HEK293 (cell line): Measurements from ENCODE around the gene MBOAT7.
"Not testable (repeated sequence)": the region's sequence is repeated elsewhere in the genome, so short reads cannot be mapped to it uniquely, and the experiment has no call there.

Experiments used
- CTCF ChIA-PET: fragments of 350-600 bp; formaldehyde crosslinking; extraction: SDS; loops from one replicate; lab custom pipeline; 2021; ENCODE audit warnings: antibody characterized with exemption; lab: Yijun Ruan, JAX
- POLR2A ChIA-PET: fragments of 300-600 bp; formaldehyde crosslinking; extraction: SDS; loops from one replicate; lab custom pipeline; 2020; ENCODE audit warnings: antibody characterized with exemption, inconsistent platforms; lab: Yijun Ruan, JAX
- H3K27ac ChIP-seq: fragments of 200-500 bp; sonication (Bioruptor generic); 2 replicates; pipeline ENCODE4 v1.5.1; 2014; ENCODE audit warnings: low read depth, low read length, control low read depth, inconsistent platforms; ENCODE audit errors: extremely low read depth
- H3K36me3 ChIP-seq, 2 experiments: fragments of 200-500 bp in 1 of 2; sonication (Bioruptor generic) in 1 of 2; 1 replicate in 1 of 2; 2 replicates in 1 of 2; pipeline ENCODE4 v1.5.1; 2014 to 2017; ENCODE audit warnings: inconsistent platforms in 2 of 2, low read length in 2 of 2; ENCODE audit not compliant: control insufficient read depth in 2 of 2, insufficient read depth in 1 of 2
- H3K4me1 ChIP-seq: fragments of 200-500 bp; sonication (Bioruptor generic); 2 replicates; pipeline ENCODE4 v1.5.1; 2014; ENCODE audit warnings: mild to moderate bottlenecking, low read length, inconsistent platforms; ENCODE audit not compliant: control insufficient read depth, insufficient read depth
- H3K4me3 ChIP-seq: 2 replicates; pipeline ENCODE4 v1.5.1; 2011; ENCODE audit warnings: low read depth, mild to moderate bottlenecking, control low read depth, low read length, moderate library complexity
- H3K9me3 ChIP-seq: fragments of 200-500 bp; sonication (Bioruptor generic); 2 replicates; pipeline ENCODE4 v1.5.1; 2014; ENCODE audit warnings: low read depth, low read length, inconsistent platforms; ENCODE audit not compliant: control insufficient read depth, insufficient read depth
- GLIS1 ChIP-seq: fragments of 450-650 bp; formaldehyde crosslinking; IDR thresholded peaks from 2 replicates; pipeline ENCODE4 v1.5.1; 2016; ENCODE audit warnings: missing biosample characterization, missing genetic modification characterization
- GLIS2 ChIP-seq: fragments of 450-650 bp; formaldehyde crosslinking; IDR thresholded peaks from 2 replicates; pipeline ENCODE4 v1.5.1; 2016; ENCODE audit warnings: missing biosample characterization, missing genetic modification characterization
- HOXD13 ChIP-seq: sonication (generic); formaldehyde crosslinking; IDR thresholded peaks from 2 replicates; pipeline ENCODE4 v1.8.0; 2022; ENCODE audit warnings: missing genetic modification reagents, borderline replicate concordance
- KLF17 ChIP-seq: fragments of 450-650 bp; formaldehyde crosslinking; IDR thresholded peaks from 2 replicates; pipeline ENCODE4 v1.5.1; 2016; ENCODE audit warnings: missing biosample characterization, missing genetic modification characterization
- MZF1 ChIP-seq: fragments of 450-650 bp; formaldehyde crosslinking; IDR thresholded peaks from 2 replicates; pipeline ENCODE4 v1.5.1; 2017; ENCODE audit warnings: missing biosample characterization, missing genetic modification characterization, borderline replicate concordance
- PRDM10 ChIP-seq: fragments of 450-650 bp; formaldehyde crosslinking; IDR thresholded peaks from 2 replicates; pipeline ENCODE4 v1.5.1; 2016; ENCODE audit warnings: missing biosample characterization, missing genetic modification characterization
- SP3 ChIP-seq: fragments of 450-650 bp; formaldehyde crosslinking; IDR thresholded peaks from 2 replicates; pipeline ENCODE4 v1.5.1; 2016; ENCODE audit warnings: missing biosample characterization, missing genetic modification characterization
- ZBTB17 ChIP-seq: fragments of 450-650 bp; formaldehyde crosslinking; IDR thresholded peaks from 2 replicates; pipeline ENCODE4 v1.5.1; 2016; ENCODE audit warnings: missing biosample characterization, missing genetic modification characterization
- ZBTB44 ChIP-seq: fragments of 450-650 bp; IDR thresholded peaks from 2 replicates; pipeline ENCODE4 v1.5.1; 2018; ENCODE audit warnings: missing biosample characterization, mild to moderate bottlenecking, missing genetic modification characterization
- ZEB2 ChIP-seq: fragments of 450-650 bp; formaldehyde crosslinking; IDR thresholded peaks from 2 replicates; pipeline ENCODE4 v1.5.1; 2016; ENCODE audit warnings: missing biosample characterization, missing genetic modification characterization
- ZFHX2 ChIP-seq: fragments of 450-650 bp; formaldehyde crosslinking; conservative IDR thresholded peaks from 2 replicates; pipeline ENCODE4 v1.5.1; 2016; ENCODE audit warnings: missing biosample characterization, missing genetic modification characterization
- ZIC2 ChIP-seq: fragments of 450-650 bp; formaldehyde crosslinking; IDR thresholded peaks from 2 replicates; pipeline ENCODE4 v1.5.1; 2016; ENCODE audit warnings: missing biosample characterization, missing genetic modification characterization
- ZNF423 ChIP-seq: fragments of 450-650 bp; formaldehyde crosslinking; IDR thresholded peaks from 2 replicates; pipeline ENCODE4 v1.5.1; 2016; ENCODE audit warnings: missing biosample characterization, missing genetic modification characterization
- ZNF529 ChIP-seq: fragments of 450-650 bp; formaldehyde crosslinking; IDR thresholded peaks from 2 replicates; pipeline ENCODE4 v1.5.1; 2017; ENCODE audit warnings: missing genetic modification characterization, missing biosample characterization; ENCODE audit not compliant: insufficient replicate concordance
- ZNF610 ChIP-seq: fragments of 450-650 bp; formaldehyde crosslinking; IDR thresholded peaks from 2 replicates; pipeline ENCODE4 v1.5.1; 2016; ENCODE audit warnings: missing biosample characterization, missing genetic modification characterization, borderline replicate concordance
- ZNF626 ChIP-seq: fragments of 450-650 bp; sonication (Bioruptor Pico); formaldehyde crosslinking; IDR thresholded peaks from 2 replicates; pipeline ENCODE4 v1.5.1; 2018; ENCODE audit warnings: missing biosample characterization, missing genetic modification characterization, inconsistent platforms
- ZNF76 ChIP-seq: fragments of 450-650 bp; formaldehyde crosslinking; IDR thresholded peaks from 2 replicates; pipeline ENCODE4; 2016; ENCODE audit warnings: low read depth, missing biosample characterization, missing genetic modification characterization, borderline replicate concordance
- ZNF768 ChIP-seq: fragments of 450-650 bp; formaldehyde crosslinking; IDR thresholded peaks from 2 replicates; pipeline ENCODE4 v1.5.1; 2018; ENCODE audit warnings: missing biosample characterization, mild to moderate bottlenecking, missing genetic modification characterization
- ZNF792 ChIP-seq: fragments of 450-650 bp; formaldehyde crosslinking; IDR thresholded peaks from 2 replicates; pipeline ENCODE4 v1.5.1; 2016; ENCODE audit warnings: missing biosample characterization, missing genetic modification characterization
- ZXDB ChIP-seq: fragments of 450-650 bp; formaldehyde crosslinking; IDR thresholded peaks from 2 replicates; pipeline ENCODE4 v1.5.1; 2016; ENCODE audit warnings: missing biosample characterization, missing genetic modification characterization

The MBOAT7 gene

GRCh38 chr19:54172471-54173358, 16.7 kb downstream of the MBOAT7 start, which contains the start of gene TMC4:
TSS of gene TMC4 (minus strand) at chr19:54173160. CDS start at chr19:54173117, 43 bp downstream.
- H3K4me3 ChIP-seq = peak within 1 kb of the TSS; percentile 41
- H3K4me1 ChIP-seq = no peaks in the 10 kb centered on the region
- peaks cover 5 to 7% of the 10 kb centered on the region in 2 experiments; a peak in 2 of 3 replicates for H3K36me3 ChIP-seq
- POLR2A ChIA-PET = interaction anchor here (0.5 to 10.2 kb wide), 6 partner anchors 11 to 58 kb away, joined by 3 to 90 read pairs (median 16); partner anchors contain the start of genes CNOT3, LENG1, MBOAT7 and RPS9
- no peaks in the 10 kb centered on the region for H3K9me3 ChIP-seq
- TF ChIP-seq KLF17 (tag by site-specific recombination) = no peak
- TF ChIP-seq ZIC2 (tag by site-specific recombination) = peak; percentile 53; the same call in 1 of the 2 replicates
- TF ChIP-seq ZNF768 (tag by site-specific recombination) = no peak
- no peak for TF ChIP-seq MZF1
- peak; percentile 70 for TF ChIP-seq ZNF76 (tag by site-specific recombination)
- peak; percentile 90 for TF ChIP-seq GLIS1 (tag by site-specific recombination)
- no peak for TF ChIP-seq ZNF423 (tag by site-specific recombination)
- TF ChIP-seq ZNF792 (tag by site-specific recombination) = no peak
- TF ChIP-seq ZNF626 (tag by site-specific recombination) = no peak
- no peak for TF ChIP-seq ZBTB17
- no peak for TF ChIP-seq ZXDB
- no peak for TF ChIP-seq ZNF529
- no peak for TF ChIP-seq ZBTB44
- TF ChIP-seq ZFHX2 (tag by site-specific recombination) = peak; percentile 8; the same call in 1 of the 2 replicates
- TF ChIP-seq SP3 (tag by site-specific recombination) = peak; percentile 38
- peak; percentile 75 for TF ChIP-seq PRDM10 (tag by site-specific recombination)
- TF ChIP-seq GLIS2 (tag by site-specific recombination) = peak; percentile 31; the same call in 1 of the 2 replicates
- TF ChIP-seq ZEB2 = peak; percentile 67
- TF ChIP-seq ZNF610 (tag by site-specific recombination) = no peak
- no peak for TF ChIP-seq HOXD13
- no peak within 1 kb of the TSS for H3K27ac ChIP-seq
- CTCF ChIA-PET = interaction anchor here (0.6 to 1.5 kb wide), 9 partner anchors 12 to 218 kb away, joined by 3 to 7 read pairs (median 4); no protein-coding TSS in a partner anchor

- not testable (repeated sequence) for H3K27ac ChIP-seq, H3K36me3 ChIP-seq, H3K9me3 ChIP-seq, H3K4me3 ChIP-seq, H3K4me1 ChIP-seq
- ChIA-PET CTCF (interaction anchor here (0.6 to 3.7 kb wide), 4 partner anchors 8 to 227 kb away, joined by 3 to 15 read pairs (median 5); no protein-coding TSS in a partner anchor), POLR2A (interaction anchor here (0.5 to 10.2 kb wide), 6 partner anchors 12 to 58 kb away, joined by 3 to 90 read pairs (median 11); partner anchors contain the start of genes CNOT3, MBOAT7 and TSEN34)
These were observed 17.5 kb downstream of the MBOAT7 start for GRCh38 chr19:54171736-54172431.
